Type B pancreatic cell (in vitro differentiated cells): Measurements from ENCODE around the gene ASRGL1. TPM values are rescaled to one million over a fixed set of nuclear protein-coding genes. Genes with fewer than 3 reads are reported as not detected.

Experiments
- DNase-seq: peaks from one replicate; pipeline ENCODE4 v3.0.0; 2021; ENCODE audit warnings: mixed read lengths; ENCODE audit not compliant: unreplicated experiment; ENCODE audit errors: extremely low spot score
- H3K27ac Mint-ChIP-seq: 2 replicates; pipeline ENCODE4 v1.8.0; 2021; ENCODE audit warnings: mild to moderate bottlenecking, mixed read lengths
- H3K27me3 Mint-ChIP-seq: 2 replicates; pipeline ENCODE4 v1.8.0; 2021; ENCODE audit warnings: mixed read lengths
- H3K36me3 Mint-ChIP-seq: 2 replicates; pipeline ENCODE4 v1.8.0; 2021; ENCODE audit warnings: mixed read lengths
- H3K4me1 Mint-ChIP-seq: one replicate; pipeline ENCODE4 v1.8.0; 2021; ENCODE audit warnings: mixed read lengths; ENCODE audit not compliant: unreplicated experiment
- H3K4me3 Mint-ChIP-seq: 2 replicates; pipeline ENCODE4 v1.8.0; 2021; ENCODE audit warnings: mild to moderate bottlenecking, mixed read lengths
- H3K9me3 Mint-ChIP-seq: 2 replicates; pipeline ENCODE4 v1.8.0; 2021; ENCODE audit warnings: mixed read lengths
- CTCF ChIP-seq: fragments of 200-600 bp; sonication (generic); conservative IDR thresholded peaks from 2 replicates; pipeline ENCODE4 v1.5.0; 2021; ENCODE audit warnings: antibody characterized with exemption, mild to moderate bottlenecking
- total RNA-seq: library from RNA; stranded (reverse); gene quantifications from 2 replicates; pipeline ENCODE4 v1.2.1, GENCODE V29; 2021; ENCODE audit warnings: low replicate concordance

Gene ASRGL1
- total RNA-seq, 1 donor from 2014 or later, result 48.0 TPM

GRCh38 chr11:62399172-62399877, 62.1 kb downstream of the ASRGL1 start:
- Mint-ChIP-seq H3K4me1 (peaks cover 48% of the 10 kb centered on the region), H3K27ac (peak overlapping the region; percentile 7)

GRCh38 chr11:62399878-62400266, 62.6 kb downstream of the ASRGL1 start:
- Mint-ChIP-seq H3K4me1 (peaks cover 44% of the 10 kb centered on the region), H3K4me3 (no peak overlapping the region), H3K36me3 (no peaks in the 10 kb centered on the region), H3K27me3 (no peaks in the 10 kb centered on the region), H3K27ac (no peak overlapping the region), H3K9me3 (no peaks in the 10 kb centered on the region)
- no peak for TF ChIP-seq CTCF
- no peak for DNase-seq

More at GRCh38 chr11:62399172-62399877, 62.1 kb downstream of the ASRGL1 start:
- no peak overlapping the region for H3K4me3 Mint-ChIP-seq
- H3K36me3 Mint-ChIP-seq, result no peaks in the 10 kb centered on the region
- no peaks in the 10 kb centered on the region for H3K9me3 Mint-ChIP-seq
- no peak for DNase-seq
- H3K27me3 Mint-ChIP-seq, result no peaks in the 10 kb centered on the region
- TF ChIP-seq CTCF, result no peak

- no peak for TF ChIP-seq CTCF
- Mint-ChIP-seq H3K27ac (no peak overlapping the region), H3K9me3 (no peaks in the 10 kb centered on the region), H3K4me1 (peaks cover 43% of the 10 kb centered on the region), H3K36me3 (no peaks in the 10 kb centered on the region), H3K4me3 (no peak overlapping the region), H3K27me3 (no peaks in the 10 kb centered on the region)
- DNase-seq, result no peak
Observed at GRCh38 chr11:62400281-62400680, 63.0 kb downstream of the ASRGL1 start.

- Mint-ChIP-seq H3K9me3 (no peaks in the 10 kb centered on the region), H3K4me3 (no peak overlapping the region), H3K27ac (no peak overlapping the region), H3K36me3 (no peaks in the 10 kb centered on the region), H3K4me1 (peaks cover 42% of the 10 kb centered on the region), H3K27me3 (no peaks in the 10 kb centered on the region)
- DNase-seq, result no peak
- TF ChIP-seq CTCF, result no peak
Observed at GRCh38 chr11:62400760-62401159, 63.5 kb downstream of the ASRGL1 start.

- Mint-ChIP-seq H3K27me3 (no peaks in the 10 kb centered on the region), H3K27ac (no peak overlapping the region), H3K36me3 (no peaks in the 10 kb centered on the region), H3K9me3 (no peaks in the 10 kb centered on the region), H3K4me3 (no peak overlapping the region), H3K4me1 (peaks cover 41% of the 10 kb centered on the region)
- no peak for TF ChIP-seq CTCF
- DNase-seq, result no peak
Observed at GRCh38 chr11:62401356-62401755, 64.1 kb downstream of the ASRGL1 start.
